Bone marrow (tissue), 2 donors: Measurements from ENCODE around the gene LIMA1.
"Not testable (repeated sequence)": the region's sequence is repeated elsewhere in the genome, so short reads cannot be mapped to it uniquely, and the experiment has no call there.

Source experiments
- DNase-seq, 2 donors: peaks; one replicate each; lab custom pipeline; 2025; lab: John Stamatoyannopoulos, UW

The LIMA1 gene

DNA sequence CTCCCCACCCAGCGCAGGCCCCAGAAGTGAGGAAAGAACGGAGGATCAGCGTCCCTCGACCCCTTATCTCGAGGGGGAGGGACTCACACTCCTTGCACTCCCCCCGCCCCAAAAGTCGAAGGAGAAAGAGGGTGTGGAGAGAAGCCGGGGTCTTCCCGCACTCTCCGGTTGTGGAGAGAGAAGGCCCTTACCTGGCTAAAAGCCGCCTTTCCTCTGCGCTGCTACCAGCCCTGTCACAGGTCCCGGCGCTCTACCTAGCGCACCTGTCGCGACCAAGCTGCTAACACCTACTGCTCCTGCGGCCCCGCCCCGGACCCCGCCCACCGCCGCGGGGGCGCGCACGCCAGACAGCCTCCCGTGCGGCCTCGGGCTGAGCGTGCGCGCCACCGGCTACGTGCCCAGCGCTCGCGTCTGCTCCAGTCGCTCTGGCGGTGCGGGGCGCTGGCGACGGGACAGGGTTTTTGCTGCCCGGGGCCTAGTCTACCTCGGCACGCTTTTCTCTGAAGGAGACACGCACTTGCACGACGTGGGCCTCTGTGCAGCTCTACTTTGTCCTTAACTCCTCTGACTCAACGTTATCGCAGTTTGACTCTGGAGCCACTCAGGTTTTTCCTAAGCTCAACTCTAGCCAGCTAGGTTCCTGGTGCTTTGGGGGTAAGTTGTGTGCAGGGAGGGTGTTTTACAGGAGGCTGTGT, at the start of gene LIMA1:
LIMA1 (minus strand) TSS at position 292 of the 695 bp plus-strand sequence. CDS start 34,769 bp downstream, outside the sequence.
- peak; percentile 30 to 68 for DNase-seq

DNA sequence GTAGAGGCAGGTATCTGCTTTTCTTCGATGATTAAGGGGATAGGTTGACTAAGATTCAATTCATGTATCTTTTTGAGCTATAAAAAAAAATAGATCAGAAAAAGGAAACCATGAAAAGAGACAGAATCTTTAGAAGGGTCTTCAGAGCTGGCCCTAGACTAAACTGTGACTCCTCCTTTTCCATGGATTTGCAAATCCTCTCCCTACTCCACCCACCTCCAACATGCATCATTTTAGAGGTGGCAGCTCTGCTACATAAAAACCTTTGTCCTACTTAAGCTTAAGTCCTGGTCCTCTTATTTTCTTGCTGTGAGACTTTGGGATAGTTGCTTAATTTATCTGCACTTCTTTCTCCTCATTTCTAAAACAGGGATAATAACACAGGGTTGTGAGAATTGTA, 48.4 kb upstream of the LIMA1 start:
- no peak for DNase-seq

DNA sequence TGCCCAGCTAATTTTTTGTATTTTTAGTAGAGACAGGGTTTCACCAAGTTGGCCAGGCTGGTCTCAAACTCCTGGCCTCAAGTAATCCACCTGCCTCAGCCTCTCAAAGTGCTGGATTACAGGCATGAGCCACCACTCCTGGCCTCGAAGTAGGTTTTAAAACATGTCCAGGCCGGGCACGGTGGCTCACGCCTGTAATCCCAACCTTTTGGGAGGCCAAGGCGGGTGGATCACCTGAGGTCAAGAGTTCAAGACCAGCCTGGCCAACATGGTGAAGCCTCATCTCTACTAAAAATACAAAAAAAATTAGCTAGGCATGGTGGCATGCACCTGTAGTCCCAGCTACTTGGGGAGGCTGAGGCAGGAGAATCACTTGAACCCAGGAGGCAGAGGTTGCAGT, 45.3 kb upstream of the LIMA1 start:
- DNase-seq = not testable (repeated sequence)

DNA sequence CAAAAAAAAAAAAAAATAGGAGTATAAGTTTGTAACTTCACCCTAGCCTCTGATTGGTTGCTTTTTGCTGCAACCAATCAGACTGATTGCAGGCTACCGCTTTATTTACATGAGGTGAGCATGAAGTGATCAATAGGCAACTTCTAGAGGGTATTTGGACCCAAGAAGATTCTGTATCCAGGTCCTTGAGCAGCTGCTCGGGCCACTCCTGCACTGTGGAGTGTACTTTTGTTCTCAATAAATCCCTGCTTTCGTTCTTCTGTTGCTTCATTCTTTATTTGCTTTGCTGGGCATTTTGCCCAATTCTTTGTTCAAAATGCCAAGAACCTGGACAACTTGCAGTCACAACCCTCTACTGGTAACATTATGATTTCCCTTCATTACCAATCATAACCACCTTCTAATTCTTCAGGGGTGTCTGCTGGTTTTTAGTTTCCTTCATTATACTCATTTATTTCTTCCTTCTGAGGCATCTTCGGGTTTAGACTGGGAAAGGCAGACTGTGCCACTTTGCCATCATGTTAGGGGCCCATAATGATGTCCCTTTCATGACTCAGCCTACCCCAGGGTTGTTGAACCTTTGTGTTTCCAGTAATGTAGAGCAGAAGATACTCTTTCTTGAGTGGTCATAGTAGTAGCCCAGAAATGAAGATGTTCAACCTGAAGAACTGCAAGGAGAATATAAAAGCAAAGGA, 43.4 kb upstream of the LIMA1 start:
- DNase-seq = no peak

DNA sequence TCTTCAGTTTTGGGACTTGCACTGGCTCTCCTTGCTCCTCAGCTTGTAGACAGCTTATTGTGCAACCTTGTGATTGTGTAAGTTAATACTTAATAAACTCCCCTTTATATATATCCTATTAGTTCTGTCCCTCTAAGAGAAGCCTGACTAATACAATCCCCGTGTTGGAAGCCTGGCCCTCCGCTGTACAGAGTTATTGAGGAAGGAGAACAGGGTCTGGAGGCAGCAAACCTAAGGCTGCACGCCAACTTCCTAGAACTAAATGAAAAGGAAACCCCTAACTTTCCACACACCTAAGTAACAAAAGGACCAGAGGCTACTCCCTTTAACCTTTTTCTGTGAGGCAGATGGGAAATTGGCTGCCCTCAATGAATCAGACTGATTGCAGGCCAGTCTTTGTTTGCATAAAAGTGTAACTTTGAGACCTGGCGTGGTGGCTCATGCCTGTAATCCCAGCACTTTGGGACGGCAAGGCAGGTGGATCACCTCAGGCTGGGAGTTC, 42.6 kb upstream of the LIMA1 start:
- DNase-seq = no peak

DNA sequence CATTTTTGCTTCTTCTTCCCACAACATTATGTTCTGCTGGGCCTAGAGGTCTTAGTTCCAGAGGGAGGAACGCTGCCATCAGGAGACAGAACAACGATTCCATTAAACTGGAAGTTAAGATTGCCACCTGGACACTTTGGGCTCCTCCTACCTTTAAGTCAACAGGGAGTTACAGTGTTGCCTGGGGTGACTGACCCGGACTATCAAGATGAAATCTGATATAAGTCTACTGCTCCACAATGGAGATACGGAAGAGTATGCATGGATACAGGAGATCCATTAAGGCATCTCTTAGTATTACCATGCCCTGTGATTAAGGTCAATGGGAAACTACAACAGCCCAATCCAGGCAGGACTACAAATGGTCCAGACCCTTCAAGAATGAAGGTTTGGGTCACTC, 41.5 kb upstream of the LIMA1 start:
- DNase-seq = not testable (repeated sequence)

DNA sequence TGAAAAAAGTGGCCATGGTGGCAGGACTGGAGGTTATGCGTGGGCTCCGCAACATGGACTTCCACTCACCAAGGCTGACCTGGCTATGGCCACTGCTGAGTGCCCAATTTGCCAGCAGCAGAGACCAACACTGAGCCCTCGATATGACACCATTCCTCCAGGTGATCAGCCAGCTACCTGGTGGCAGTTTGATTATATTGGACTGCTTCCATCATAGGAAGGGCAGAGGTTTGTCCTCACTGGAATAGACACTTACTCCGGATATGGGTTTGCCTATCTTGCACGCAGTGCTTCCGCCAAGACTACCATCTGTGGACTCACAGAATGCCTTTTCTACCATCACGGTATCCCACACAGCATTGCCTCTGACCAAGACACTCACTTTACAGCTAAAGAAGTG, 40.8 kb upstream of the LIMA1 start:
- DNase-seq = not testable (repeated sequence)

DNA sequence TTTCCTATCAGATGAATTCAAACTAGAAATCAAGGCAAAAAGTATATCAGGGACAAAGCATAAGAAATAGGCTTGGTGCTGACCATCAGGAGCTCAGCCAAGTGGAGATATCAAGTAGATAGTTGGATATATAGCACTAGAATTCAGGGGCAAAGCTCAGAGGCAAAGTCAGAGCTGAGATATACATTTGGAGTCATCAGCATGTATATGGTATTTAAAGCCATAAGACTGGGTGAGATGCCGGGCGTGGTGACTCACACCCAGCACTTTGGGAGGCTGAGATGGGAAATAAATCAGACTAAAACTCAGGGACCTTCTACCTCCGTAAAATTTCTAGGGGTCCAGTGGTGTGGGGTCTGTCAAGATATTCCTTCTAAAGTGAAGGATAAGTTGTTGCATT, 38.9 kb upstream of the LIMA1 start:
- no peak for DNase-seq

DNA sequence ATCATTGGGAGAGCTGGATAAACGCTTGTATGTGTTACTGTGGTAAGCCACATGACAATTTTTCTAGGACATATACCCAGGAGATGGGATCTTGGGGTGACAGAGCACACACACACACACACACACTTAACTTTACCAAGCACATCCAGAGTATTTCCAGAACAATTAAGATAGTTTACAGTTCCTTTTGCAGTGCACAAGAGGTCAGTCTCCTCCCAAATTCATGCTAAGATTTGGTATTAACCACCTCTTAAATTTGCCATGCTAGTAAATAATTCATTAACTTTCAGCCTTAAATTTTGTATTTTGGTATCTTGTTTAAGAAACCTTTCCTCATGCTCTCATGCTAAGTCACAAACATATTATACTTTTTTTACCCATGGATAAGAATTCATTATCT, 33.9 kb upstream of the LIMA1 start:
- DNase-seq = no peak

DNA sequence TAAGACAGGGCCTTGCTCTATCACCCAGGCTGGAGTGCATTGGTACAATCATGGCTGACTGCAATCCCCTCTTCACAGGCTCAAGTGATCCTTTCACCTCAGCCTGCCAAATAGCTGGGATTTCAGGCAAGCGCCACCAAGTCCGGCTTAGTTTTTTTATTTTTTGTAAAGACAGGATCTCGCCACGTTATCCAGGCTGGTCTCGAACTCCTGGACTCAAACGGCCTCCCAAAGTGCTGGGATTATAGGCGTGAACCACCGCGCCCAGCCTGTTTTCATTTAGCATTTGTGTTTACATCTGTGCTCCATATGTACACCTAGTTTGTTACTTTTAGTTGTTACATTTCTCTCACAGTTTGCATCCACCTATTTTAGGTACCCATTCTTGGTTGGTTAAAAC, 32.5 kb upstream of the LIMA1 start:
- DNase-seq = no peak

DNA sequence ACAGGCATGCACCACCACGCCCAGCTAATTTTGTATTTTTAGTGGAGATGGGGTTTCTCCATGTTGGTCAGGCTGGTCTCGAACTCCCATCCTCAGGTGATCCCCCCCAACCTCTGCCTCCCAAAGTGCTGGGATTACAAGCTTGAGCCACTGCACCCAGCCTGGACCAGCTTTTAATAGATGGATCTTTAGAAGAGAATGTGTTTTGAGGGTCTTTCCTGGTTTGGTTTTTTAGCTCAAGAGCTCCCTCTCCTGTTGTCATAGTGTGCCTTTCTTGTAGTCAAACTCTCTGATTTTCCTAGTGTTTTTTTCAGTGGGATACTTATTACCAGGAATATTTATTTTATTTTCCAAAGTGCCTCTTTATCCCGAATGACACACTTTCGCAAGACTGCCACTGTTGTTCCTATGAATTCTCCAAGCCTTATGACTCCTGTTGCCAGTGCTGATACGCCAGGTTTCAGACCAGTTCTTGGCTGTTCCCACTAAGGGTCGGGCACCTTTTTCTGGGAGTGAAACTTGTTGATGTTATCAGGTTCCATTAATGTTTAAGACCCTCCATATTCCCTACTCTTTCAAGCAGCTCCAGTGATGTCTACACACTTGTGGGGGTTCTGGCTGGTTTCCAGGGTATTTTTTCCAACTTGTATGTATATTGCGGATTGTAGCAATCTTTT, 31.5 kb upstream of the LIMA1 start:
- peak in 1 of 2 donors; percentile 12 for DNase-seq

DNA sequence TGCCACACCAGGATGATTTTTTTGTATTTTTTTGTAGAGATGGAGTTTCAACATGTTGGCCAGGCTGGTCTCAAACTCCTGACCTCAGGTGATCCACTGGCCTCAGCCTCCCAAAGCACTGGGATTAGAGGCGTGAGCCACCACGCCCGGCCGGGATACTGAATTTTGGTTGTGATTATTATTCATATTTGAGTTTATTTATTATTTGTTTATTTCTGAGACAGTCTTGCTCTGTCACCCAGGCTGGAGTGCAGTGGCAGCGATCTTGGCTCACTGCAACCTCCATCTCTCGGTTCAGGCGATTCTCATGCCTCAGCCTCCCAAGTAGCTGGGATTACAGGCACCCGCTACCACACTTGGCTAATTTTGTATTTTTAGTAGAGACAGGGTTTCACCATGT, 30.7 kb upstream of the LIMA1 start:
- not testable (repeated sequence) for DNase-seq

DNA sequence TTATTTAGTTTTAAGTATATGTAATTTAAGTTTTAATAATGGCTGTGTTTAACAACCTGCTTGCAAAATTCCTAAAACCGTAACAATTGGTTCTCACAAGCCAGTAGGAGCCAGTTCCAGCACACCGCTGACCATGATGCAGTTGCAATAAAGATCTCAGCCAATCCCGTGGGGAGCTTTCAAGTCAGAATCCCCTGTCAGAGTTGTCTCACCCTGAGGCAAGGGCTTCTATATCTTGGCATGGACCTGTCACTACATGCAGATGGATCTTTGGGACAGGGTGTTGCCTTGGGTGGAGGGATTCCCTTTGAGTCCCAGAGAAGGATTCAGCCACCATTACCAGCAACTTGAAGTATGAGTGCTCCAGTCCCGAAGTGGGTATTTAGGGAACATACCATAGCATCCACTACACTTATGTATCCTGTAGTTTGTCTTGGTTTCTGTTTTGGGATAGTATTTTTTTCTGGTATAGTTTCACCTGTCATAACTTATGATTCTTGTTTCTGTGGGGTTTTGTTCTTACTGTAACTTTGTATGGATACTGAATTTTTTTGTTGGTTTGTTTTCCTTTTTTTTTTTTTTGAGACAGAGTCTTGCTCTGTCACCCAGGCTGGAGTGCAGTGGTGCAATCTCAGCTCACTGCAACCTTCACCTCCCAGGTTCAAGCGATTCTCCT, 30.1 kb upstream of the LIMA1 start:
- no peak for DNase-seq

DNA sequence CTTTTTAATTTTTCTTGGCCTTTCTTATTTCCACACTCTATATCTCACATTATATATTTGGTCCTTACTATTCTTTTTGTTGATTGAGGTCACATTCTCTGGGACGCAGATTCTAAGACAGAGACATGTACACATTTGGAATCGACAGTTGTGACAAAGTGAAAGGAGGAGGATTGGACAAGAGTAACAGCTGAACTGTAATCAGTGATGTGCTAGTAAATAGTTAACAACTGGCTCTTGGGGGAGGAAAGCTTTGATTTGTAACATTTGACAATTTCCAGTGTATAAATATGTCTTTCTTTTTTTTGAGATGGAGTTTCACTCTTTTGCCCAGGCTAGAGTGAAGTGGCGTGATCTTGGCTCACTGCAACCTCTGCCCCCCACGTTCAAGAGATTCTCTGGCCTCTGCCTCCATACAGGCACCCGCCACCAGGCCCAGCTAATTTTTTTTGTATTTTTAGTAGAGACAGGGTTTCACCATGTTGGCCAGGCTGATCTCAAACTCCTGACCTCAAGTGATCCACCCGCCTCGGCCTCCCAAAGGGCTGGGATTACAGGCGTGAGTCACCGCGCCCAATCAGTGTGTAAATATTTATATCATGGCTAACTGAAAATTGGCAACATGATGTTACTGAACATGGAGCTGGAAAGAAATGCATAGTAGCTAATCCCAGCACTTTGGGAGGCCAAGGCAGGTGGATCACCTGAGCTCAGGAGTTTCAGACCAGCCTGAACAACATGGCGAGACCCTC, 28.7 kb upstream of the LIMA1 start:
- not testable (repeated sequence) for DNase-seq

DNA sequence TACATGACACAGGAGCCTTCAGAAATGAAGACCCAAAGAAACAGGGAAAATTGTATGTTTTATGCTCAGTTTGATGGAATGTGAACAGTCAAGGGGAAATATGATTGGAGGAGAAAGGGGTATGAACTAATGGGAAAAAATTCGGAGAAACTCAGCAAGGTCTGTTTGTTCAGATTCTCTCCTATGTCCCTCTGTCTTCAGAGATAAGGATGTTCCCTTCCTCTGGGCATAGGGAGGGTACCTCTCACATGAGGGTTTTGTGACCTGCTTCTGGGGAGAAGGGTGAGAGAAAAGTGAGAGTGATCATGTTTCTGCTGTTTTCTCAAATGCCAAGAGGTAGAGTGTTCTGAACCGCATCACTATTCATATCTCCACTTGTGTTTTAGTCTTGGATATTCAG, 26.6 kb upstream of the LIMA1 start:
- no peak for DNase-seq

DNA sequence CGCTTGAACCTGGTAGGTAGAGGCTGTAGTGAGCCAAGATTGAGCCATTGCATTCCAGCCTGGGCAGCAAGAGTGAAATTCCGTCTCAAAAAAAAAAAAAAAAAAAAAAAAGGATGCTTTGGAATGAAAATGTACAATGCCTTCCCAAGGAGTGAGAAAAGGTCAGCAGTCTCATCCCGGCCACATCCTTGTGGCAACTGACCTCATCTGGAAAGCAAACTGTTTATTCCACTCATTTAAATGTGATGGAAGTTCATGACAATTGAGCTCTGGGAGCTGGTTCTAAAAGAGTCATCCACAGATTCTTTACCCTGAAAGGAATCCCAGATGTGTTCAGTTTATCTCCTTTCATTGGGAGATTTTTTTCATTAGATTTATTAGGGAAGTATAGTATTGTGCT, 19.4 kb upstream of the LIMA1 start:
- DNase-seq = no peak

DNA sequence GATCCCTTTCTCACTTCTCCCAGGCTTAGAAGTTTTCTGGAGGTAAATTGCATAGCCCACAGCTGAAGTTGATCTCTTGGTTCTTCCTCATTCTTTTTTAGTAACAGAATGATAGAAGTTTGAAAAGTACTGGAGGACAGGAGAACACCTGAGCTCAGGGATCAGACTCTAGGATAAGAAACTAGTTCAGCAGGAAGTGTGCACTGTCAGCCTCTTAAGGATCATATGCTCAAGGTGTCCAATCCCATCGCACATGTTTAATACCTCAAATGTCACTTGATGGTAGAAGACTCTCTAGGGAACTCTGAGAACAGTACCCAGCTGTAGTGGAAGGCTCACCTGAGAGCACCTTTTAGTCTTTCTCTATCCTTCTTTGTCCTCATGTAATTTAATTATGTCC, 14.7 kb upstream of the LIMA1 start:
- no peak for DNase-seq

DNA sequence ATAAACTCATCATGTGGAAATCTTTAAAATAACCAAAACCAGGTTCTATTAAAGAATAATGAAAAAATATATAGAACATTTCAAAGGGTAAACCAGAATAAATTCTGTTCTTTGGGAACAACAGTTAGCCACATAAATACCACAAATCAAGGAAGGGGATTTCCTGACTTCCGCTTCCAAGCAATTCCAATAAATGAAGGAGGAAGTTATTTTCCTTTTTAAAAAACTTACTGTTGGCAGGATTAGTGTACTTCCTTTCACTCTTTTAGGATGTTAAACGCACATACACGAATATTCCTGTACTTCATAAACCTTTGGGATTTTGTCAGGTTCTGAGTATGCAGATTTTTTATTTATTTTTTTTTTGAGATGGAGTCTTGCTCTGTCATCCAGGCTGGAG, 13.7 kb upstream of the LIMA1 start:
- DNase-seq = no peak

DNA sequence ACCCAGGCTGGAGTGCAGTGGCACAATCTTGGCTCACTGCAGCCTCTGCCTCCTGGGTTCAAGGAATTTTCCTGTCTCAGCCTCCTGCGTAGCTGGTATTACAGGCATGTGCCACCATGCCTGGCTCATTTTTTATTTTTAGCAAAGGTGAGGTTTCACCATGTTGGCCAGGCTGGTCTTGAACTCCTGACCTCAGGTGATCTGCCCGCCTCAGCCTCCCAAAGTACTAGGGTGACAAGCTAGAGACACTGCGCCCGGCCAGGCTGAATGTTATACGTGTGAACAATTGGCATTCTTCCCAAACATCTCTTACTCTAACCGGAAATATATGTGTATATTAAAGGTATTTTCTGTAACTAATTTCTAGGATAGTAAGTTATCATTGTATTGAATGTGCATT, 13.2 kb upstream of the LIMA1 start:
- DNase-seq = no peak

DNA sequence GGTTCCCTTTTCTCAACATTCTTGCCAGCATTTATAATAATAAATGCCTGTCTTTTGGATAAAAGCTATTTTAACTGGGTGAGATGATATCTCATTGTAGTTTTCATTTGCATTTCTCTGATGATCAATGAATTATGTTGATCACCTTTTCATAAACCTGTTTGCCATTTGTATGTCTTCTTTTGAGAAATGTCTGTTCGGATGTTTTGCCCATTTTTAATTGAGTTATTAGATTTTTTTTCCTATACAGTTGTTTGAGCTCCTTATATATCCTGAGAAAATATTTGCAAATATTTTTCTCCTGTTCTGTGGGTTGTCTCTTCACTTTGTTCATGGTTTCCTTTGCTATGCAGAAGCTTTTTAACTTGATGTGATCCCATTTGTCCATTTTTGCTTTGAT, 8.1 kb upstream of the LIMA1 start:
- no peak for DNase-seq

DNA sequence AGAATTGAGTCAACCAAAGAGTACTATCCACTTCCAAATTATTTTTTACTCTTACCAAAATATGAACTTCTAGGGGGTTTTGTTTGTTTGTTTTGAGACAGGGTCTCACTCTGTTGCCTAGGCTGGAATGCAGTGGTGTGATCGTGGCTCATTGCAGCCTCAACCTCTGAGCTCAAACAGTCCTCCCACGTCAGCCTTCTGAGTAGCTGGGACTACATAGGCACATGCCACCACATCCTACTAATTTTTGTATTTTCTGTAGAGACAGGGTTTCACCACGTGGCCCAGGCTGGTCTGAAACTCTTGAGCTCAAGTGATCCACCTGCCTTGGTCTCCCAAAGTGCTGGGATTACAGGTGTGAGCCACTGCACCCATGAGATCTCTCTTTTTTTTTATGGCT, 7.4 kb upstream of the LIMA1 start:
- DNase-seq = not testable (repeated sequence)

DNA sequence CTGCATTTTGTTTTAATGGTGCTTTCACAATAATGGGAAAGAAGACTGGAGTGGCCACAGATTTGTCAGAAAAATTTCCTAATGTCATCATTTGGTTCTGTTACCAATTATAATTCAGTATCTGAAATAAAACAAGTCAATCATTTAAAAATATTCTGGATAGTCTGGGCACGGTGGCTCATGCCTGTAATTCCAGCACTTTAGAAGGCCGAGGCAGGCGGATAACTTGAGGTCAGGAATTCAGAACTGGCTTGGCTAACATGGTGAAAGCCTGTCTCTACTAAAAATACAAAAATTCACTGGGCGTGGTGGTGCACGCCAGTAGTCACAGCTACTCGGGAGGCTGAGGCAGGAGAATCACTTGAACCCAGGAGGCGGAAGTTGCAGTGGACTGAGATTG, 4.0 kb upstream of the LIMA1 start:
- DNase-seq = no peak
